WTC11 (cell line): Measurements from ENCODE around the gene SVIP.

Experiments used
- ATF2 ChIP-seq: sonication (generic); formaldehyde crosslinking; IDR thresholded peaks from 2 replicates; pipeline ENCODE4 v1.8.1; 2022; ENCODE audit warnings: low read depth, missing genetic modification reagents, borderline replicate concordance
- CTCF ChIP-seq: fragments of 200-600 bp; IDR thresholded peaks from 2 replicates; pipeline ENCODE4 v1.8.0; 2022; ENCODE audit warnings: antibody characterized with exemption
- ELF4 ChIP-seq: sonication (generic); formaldehyde crosslinking; IDR thresholded peaks from 2 replicates; pipeline ENCODE4 v1.8.1; 2022; ENCODE audit warnings: low read depth, mild to moderate bottlenecking, moderate library complexity, missing genetic modification reagents
- FOXK1 ChIP-seq: sonication (generic); formaldehyde crosslinking; IDR thresholded peaks from 2 replicates; pipeline ENCODE4 v1.8.0; 2022; ENCODE audit warnings: mild to moderate bottlenecking, moderate library complexity, missing genetic modification reagents
- NR3C1 ChIP-seq: sonication (generic); formaldehyde crosslinking; conservative IDR thresholded peaks from 2 replicates; pipeline ENCODE4 v1.8.1; 2023; ENCODE audit warnings: low read depth, mild to moderate bottlenecking, missing genetic modification reagents
- TCF7 ChIP-seq: sonication (generic); formaldehyde crosslinking; IDR thresholded peaks from 2 replicates; pipeline ENCODE4 v1.8.0; 2022; ENCODE audit warnings: mild to moderate bottlenecking, low read depth, missing genetic modification reagents, moderate library complexity
- ZNF138 ChIP-seq: sonication (generic); formaldehyde crosslinking; conservative IDR thresholded peaks from 2 replicates; pipeline ENCODE4 v1.8.1; 2022; ENCODE audit warnings: mild to moderate bottlenecking, moderate library complexity, missing genetic modification reagents
- TF ChIP-seq, protein P1 (sequence below): sonication (generic); formaldehyde crosslinking; IDR thresholded peaks from 2 replicates; pipeline ENCODE4 v1.8.1; 2023; ENCODE audit warnings: mild to moderate bottlenecking, moderate library complexity, missing genetic modification reagents
- TF ChIP-seq, protein P2 (sequence below): sonication (generic); formaldehyde crosslinking; IDR thresholded peaks from 2 replicates; pipeline ENCODE4 v1.8.0; 2022; ENCODE audit warnings: mild to moderate bottlenecking, missing genetic modification reagents

GRCh38 chr11:22807391-22807790, 22.2 kb downstream of the SVIP start:
- TF ChIP-seq, protein P1, sequence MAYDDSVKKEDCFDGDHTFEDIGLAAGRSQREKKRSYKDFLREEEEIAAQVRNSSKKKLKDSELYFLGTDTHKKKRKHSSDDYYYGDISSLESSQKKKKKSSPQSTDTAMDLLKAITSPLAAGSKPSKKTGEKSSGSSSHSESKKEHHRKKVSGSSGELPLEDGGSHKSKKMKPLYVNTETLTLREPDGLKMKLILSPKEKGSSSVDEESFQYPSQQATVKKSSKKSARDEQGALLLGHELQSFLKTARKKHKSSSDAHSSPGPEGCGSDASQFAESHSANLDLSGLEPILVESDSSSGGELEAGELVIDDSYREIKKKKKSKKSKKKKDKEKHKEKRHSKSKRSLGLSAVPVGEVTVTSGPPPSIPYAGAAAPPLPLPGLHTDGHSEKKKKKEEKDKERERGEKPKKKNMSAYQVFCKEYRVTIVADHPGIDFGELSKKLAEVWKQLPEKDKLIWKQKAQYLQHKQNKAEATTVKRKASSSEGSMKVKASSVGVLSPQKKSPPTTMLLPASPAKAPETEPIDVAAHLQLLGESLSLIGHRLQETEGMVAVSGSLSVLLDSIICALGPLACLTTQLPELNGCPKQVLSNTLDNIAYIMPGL (CRISPR knock-in tag): no peak
- TF ChIP-seq ELF4 (CRISPR knock-in tag) (no peak), TCF7 (CRISPR knock-in tag) (no peak), CTCF (no peak), ATF2 (no peak), ZNF138 (no peak), FOXK1 (CRISPR knock-in tag) (no peak), NR3C1 (CRISPR knock-in tag) (no peak)
- TF ChIP-seq, protein P2, sequence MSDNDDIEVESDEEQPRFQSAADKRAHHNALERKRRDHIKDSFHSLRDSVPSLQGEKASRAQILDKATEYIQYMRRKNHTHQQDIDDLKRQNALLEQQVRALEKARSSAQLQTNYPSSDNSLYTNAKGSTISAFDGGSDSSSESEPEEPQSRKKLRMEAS (CRISPR knock-in tag): no peak
